Liver (tissue), 3 donors: ENCODE data around the gene PPP2R2C.

Experiments used
- CTCF ChIP-seq: fragments of 150-350 bp; IDR thresholded peaks from 2 replicates; pipeline ENCODE4 v1.5.1; 2017; ENCODE audit warnings: improper control_type of control experiment, low read depth, low read length; ENCODE audit not compliant: missing input control
- EGR1 ChIP-seq, 2 donors: IDR thresholded peaks; 2 replicates each; pipeline ENCODE4 v1.6.1; 2016 to 2018; ENCODE audit warnings: antibody characterized with exemption in 2 of 2, low read depth in 2 of 2
- JUND ChIP-seq, 2 donors: IDR thresholded peaks; 2 replicates each; pipeline ENCODE4 v1.6.1; 2016; ENCODE audit warnings: antibody characterized with exemption in 2 of 2
- RAD21 ChIP-seq, 2 donors: IDR thresholded peaks; 2 replicates each; pipeline ENCODE4 v1.6.1; 2016; ENCODE audit warnings: antibody characterized with exemption in 2 of 2, mild to moderate bottlenecking in 2 of 2
- REST ChIP-seq: IDR thresholded peaks from 2 replicates; pipeline ENCODE4 v1.6.1; 2016; ENCODE audit warnings: antibody characterized with exemption, mild to moderate bottlenecking
- RXRA ChIP-seq, 2 donors: IDR thresholded peaks; 2 replicates each; pipeline ENCODE4 v1.6.1; 2017 to 2018; ENCODE audit warnings: antibody characterized with exemption in 2 of 2, mild to moderate bottlenecking in 1 of 2
- YY1 ChIP-seq: IDR thresholded peaks from 2 replicates; pipeline ENCODE4 v1.6.1; 2016; ENCODE audit warnings: antibody characterized with exemption, mild to moderate bottlenecking
- donor health status: healthy.
- donor health status: healthy.

- TF ChIP-seq REST (no peak), RAD21 (IDR thresholded peaks at IDR 0.05) (no peak), CTCF (no peak), EGR1 (IDR thresholded peaks at IDR 0.05; ENCODE audit: low read depth in 2 of 2) (no peak), YY1 (no peak), JUND (IDR thresholded peaks at IDR 0.05) (no peak), RXRA (IDR thresholded peaks at IDR 0.05) (no peak)
These were observed 22.8 kb upstream of the PPP2R2C start for GRCh38 chr4:6495296-6495590.
